IPS-18a (cell line): Measurements from ENCODE around the gene PPP1R14C.

ENCODE experiments used
- H3K27ac ChIP-seq: one replicate; pipeline ENCODE4 v1.5.1; 2013; ENCODE audit warnings: low read length
- H3K27me3 ChIP-seq: one replicate; pipeline ENCODE4 v1.6.1; 2013; ENCODE audit warnings: mild to moderate bottlenecking, low read length; ENCODE audit not compliant: control insufficient read depth, insufficient read depth
- H3K36me3 ChIP-seq: one replicate; pipeline ENCODE4 v1.6.1; 2013; ENCODE audit warnings: low read depth, low read length; ENCODE audit not compliant: control insufficient read depth
- H3K4me1 ChIP-seq: one replicate; pipeline ENCODE4 v1.6.1; 2013; ENCODE audit warnings: low read depth, low read length; ENCODE audit not compliant: control insufficient read depth
- H3K4me3 ChIP-seq: one replicate; pipeline ENCODE4 v1.5.1; 2013; ENCODE audit warnings: low read length
- H3K9ac ChIP-seq: one replicate; pipeline ENCODE4 v1.6.1; 2013; ENCODE audit warnings: mild to moderate bottlenecking, low read length, moderate library complexity
- H3K9me3 ChIP-seq: one replicate; pipeline ENCODE4 v1.6.1; 2013; ENCODE audit warnings: low read depth, low read length; ENCODE audit not compliant: control insufficient read depth

Gene PPP1R14C, protein sequence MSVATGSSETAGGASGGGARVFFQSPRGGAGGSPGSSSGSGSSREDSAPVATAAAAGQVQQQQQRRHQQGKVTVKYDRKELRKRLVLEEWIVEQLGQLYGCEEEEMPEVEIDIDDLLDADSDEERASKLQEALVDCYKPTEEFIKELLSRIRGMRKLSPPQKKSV

DNA sequence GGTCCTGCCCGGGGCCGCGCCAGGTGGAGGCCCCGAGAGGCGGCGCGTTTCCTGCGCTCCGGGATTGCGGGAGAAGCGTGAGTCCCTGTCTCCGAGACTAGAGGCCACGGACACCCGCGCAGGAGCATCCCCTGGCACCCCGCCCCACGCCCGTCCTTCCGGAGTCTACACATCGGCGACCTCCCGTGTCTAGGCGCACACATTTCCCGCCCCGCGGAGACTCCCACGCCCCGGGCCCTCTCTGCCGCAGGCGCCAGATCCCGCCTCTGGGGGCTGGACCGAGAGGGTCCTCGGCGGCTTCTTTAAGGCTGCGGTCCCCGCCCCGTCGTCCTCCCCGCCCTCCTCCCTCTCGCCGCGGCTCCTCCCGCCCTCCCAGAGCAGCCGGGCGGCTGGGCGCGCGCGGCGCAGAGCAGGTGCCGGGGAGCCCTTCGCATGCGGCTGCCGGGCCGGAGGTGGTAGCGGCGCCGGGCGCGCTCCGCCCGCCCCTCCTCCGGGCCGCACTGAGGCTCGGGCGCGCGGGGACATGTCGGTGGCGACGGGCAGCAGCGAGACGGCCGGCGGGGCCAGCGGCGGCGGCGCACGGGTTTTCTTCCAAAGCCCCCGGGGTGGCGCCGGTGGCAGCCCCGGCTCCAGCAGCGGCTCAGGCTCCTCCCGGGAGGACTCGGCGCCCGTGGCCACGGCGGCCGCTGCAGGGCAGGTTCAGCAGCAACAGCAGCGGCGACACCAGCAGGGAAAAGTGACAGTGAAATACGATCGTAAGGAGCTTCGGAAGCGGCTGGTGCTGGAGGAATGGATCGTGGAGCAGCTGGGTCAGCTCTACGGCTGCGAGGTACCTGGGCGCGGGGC is at the start of gene PPP1R14C:
Gene PPP1R14C (plus strand): TSS at position 375 of the 846 bp plus-strand sequence. CDS start 149 bp downstream, at position 524.
- Histone ChIP-seq H3K9me3 (no peaks in the 10 kb centered on the region), H3K36me3 (no peaks in the 10 kb centered on the region), H3K4me3 (peak within 1 kb of the TSS; percentile 59), H3K9ac (no peak within 1 kb of the TSS), H3K27ac (no peak within 1 kb of the TSS), H3K4me1 (no peaks in the 10 kb centered on the region), H3K27me3 (peaks cover 72% of the 10 kb centered on the region)

DNA sequence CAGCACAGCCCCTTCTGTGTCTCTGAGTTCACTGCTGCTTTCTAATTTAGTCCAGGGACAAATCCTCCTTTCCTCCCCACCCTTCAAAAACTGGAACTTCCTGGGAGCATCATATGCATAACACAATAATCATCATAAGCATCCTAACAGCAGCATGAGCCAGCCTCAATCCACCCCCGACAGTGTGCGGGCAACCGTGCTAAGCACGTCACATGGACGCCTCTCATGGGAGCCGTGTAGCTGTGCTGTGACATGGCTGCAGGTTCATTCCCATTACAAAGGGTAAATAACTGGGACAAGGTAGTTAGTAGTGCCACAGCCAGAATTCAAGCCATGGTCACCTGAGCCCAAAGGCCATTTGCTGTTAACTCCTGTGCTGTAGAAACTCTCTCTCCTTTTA is 49.4 kb upstream of the PPP1R14C start:
- H3K27me3 ChIP-seq, result no peaks in the 10 kb centered on the region
- H3K9me3 ChIP-seq, result no peaks in the 10 kb centered on the region
- no peak overlapping the region for H3K27ac ChIP-seq
- no peak overlapping the region for H3K4me3 ChIP-seq
- H3K9ac ChIP-seq, result no peak overlapping the region
- no peaks in the 10 kb centered on the region for H3K4me1 ChIP-seq
- no peaks in the 10 kb centered on the region for H3K36me3 ChIP-seq

DNA sequence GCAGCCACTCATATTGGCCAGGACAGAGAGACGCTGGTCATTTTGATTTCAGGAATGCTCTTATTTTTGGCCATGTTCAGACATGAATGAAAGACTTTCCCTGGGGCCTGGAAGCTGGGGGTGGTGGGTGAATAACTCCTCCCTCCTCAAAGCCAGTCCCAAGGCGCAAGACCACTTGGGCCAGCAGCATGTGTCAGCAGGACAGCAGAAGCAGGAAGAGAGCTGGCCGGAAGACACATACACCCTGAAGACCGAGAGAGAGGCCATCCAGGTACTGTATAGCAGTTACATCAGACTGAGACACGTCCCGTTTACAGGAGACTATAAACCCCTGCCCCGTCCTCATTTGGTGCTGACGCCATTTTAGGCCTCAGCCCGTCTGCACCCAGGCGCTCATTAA is 44.7 kb upstream of the PPP1R14C start:
- Histone ChIP-seq H3K27me3 (no peaks in the 10 kb centered on the region), H3K4me1 (no peaks in the 10 kb centered on the region)

DNA sequence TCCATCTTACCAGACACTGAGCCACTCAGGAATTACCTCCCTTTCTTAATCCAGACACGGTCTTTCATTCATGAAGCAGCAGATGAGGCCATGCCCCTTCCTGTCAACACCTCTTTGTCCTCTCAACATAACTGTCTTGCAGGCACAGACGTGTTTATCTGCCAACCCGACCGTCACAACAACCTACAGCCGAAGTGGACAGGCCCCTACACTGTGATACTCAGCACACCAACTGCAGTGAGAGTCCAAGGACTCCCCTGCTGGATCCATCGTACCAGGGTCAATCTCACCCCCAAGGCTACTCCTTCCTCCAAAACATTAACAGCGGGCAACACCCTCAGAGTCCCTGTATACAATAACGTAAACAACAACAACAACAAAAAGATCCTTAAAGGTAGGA is 43.3 kb upstream of the PPP1R14C start:
- no peaks in the 10 kb centered on the region for H3K27me3 ChIP-seq
- no peaks in the 10 kb centered on the region for H3K36me3 ChIP-seq
- no peaks in the 10 kb centered on the region for H3K9me3 ChIP-seq
- H3K4me3 ChIP-seq, result no peak overlapping the region
- H3K27ac ChIP-seq, result no peak overlapping the region
- H3K9ac ChIP-seq, result no peak overlapping the region
- H3K4me1 ChIP-seq, result no peaks in the 10 kb centered on the region

More for the DNA sequence above, 44.7 kb upstream of the PPP1R14C start:
- Histone ChIP-seq H3K27ac (no peak overlapping the region), H3K36me3 (no peaks in the 10 kb centered on the region), H3K4me3 (no peak overlapping the region), H3K9ac (no peak overlapping the region), H3K9me3 (no peaks in the 10 kb centered on the region)

DNA sequence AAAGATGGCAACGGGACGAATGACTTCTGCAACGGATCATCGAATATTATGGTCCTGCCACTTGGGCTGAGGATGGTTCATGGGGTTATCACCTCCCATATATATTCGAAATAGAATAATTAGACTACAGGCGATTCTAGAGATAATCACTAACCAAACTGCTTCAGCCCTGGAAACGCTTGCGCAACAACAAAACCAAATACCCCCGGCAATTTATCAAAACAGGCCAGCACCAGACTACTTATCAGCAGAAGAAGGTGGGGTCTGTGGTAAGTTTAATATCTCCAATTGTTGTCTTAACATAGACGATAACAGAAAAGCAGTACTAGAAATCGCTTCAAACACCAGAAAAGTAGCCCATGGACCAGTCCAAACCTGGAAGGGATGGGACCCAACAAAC is 42.9 kb upstream of the PPP1R14C start:
- H3K9ac ChIP-seq, result no peak overlapping the region

DNA sequence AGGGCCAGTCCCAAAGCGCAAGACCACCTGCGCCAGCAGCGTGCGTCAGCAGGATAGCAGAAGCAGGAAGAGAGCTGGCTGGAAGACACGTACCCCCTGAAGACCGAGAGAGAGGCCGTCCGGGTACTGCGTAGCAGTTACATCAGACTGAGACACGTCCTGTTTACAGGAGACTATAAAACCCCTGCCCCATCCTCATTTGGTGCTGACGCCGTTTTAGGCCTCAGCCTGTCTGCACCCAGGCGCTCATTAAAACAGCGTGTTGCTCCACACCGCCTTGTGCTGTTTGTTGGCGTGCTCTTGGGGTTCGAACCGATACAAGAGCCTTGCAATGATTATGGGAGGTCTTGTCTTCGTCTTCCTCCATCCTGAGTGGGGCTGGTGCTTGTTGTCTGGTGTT is 42.1 kb upstream of the PPP1R14C start:
- Histone ChIP-seq H3K27me3 (no peaks in the 10 kb centered on the region), H3K27ac (no peak overlapping the region), H3K9ac (no peak overlapping the region)

More for the DNA sequence above, 42.9 kb upstream of the PPP1R14C start:
- Histone ChIP-seq H3K9me3 (no peaks in the 10 kb centered on the region), H3K27me3 (no peaks in the 10 kb centered on the region), H3K4me3 (no peak overlapping the region), H3K4me1 (no peaks in the 10 kb centered on the region), H3K36me3 (no peaks in the 10 kb centered on the region), H3K27ac (no peak overlapping the region)

DNA sequence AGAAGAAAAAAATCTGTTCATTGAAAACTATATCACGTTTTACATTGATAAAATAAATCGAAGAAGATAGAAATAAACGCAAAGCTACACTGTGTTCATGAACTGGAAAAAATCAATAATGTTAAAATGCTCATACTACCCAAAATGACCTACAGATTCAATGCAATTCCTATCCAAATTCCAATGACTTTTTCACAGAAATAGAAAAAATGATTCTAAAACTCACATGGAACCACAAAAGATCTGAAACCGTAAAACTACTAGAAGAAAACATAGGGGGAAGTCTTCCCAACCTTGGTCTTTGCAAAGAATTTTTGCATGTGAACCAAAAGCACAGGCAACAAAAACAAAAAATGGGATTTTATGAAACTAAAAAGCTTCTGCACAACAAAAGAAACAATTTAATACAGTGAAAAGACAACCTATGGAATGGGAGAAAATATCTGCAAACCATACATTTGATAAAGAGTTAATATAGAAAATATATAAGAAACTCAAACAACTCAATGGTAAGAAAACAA is 40.0 kb upstream of the PPP1R14C start:
- Histone ChIP-seq H3K9ac (no peak overlapping the region), H3K27ac (no peak overlapping the region), H3K4me3 (no peak overlapping the region), H3K36me3 (no peaks in the 10 kb centered on the region), H3K4me1 (no peaks in the 10 kb centered on the region), H3K9me3 (no peaks in the 10 kb centered on the region), H3K27me3 (no peaks in the 10 kb centered on the region)

More for the DNA sequence above, 42.1 kb upstream of the PPP1R14C start:
- Histone ChIP-seq H3K4me3 (no peak overlapping the region), H3K9me3 (no peaks in the 10 kb centered on the region), H3K36me3 (no peaks in the 10 kb centered on the region), H3K4me1 (no peaks in the 10 kb centered on the region)

DNA sequence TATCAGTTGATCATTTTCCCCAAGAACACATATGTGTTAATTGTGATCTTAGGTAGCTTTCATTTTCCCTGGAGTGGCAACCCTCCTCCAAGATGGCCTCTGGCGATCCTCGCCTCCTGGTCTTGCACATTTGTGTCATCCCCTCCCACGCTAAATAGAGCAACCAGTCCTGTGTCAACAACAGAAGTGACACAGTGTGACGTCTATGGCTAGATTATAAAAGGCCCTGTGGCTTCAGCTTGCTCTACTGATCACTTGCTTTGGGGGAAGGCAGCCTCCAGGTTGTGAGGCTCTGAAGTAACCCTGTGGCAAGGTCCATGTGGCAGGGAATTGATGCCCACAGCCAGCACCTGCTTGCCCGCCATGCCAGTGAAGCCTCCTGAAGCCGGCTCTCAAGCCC is 30.6 kb upstream of the PPP1R14C start:
- Histone ChIP-seq H3K9ac (no peak overlapping the region), H3K27me3 (no peaks in the 10 kb centered on the region)

DNA sequence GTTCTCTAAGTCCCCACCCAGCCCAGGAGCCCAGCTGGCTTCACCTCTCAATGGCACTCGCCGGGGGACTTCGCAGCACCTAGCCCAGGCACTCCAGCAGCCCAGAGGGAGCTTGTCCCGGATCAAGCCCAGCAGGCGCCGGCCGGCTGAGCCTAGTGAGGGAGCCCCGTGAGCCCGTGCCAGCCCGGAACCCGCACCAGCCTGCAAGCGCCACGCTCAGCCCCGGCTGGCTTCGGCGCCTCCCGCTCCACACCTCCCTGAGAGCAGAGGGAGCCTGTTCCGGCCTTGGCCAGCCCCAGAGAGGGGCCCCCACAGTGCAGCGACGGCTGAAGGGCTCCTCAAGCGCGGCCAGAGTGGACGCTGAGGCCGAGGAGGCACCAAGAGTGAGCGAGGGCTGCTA is 27.1 kb upstream of the PPP1R14C start:
- Histone ChIP-seq H3K4me3 (no peak overlapping the region), H3K9ac (no peak overlapping the region), H3K27me3 (no peaks in the 10 kb centered on the region), H3K27ac (no peak overlapping the region), H3K36me3 (no peaks in the 10 kb centered on the region), H3K9me3 (no peaks in the 10 kb centered on the region), H3K4me1 (no peaks in the 10 kb centered on the region)

More for the DNA sequence above, 30.6 kb upstream of the PPP1R14C start:
- H3K4me1 ChIP-seq, result no peaks in the 10 kb centered on the region
- no peaks in the 10 kb centered on the region for H3K9me3 ChIP-seq
- H3K36me3 ChIP-seq, result no peaks in the 10 kb centered on the region
- no peak overlapping the region for H3K4me3 ChIP-seq
- H3K27ac ChIP-seq, result no peak overlapping the region

DNA sequence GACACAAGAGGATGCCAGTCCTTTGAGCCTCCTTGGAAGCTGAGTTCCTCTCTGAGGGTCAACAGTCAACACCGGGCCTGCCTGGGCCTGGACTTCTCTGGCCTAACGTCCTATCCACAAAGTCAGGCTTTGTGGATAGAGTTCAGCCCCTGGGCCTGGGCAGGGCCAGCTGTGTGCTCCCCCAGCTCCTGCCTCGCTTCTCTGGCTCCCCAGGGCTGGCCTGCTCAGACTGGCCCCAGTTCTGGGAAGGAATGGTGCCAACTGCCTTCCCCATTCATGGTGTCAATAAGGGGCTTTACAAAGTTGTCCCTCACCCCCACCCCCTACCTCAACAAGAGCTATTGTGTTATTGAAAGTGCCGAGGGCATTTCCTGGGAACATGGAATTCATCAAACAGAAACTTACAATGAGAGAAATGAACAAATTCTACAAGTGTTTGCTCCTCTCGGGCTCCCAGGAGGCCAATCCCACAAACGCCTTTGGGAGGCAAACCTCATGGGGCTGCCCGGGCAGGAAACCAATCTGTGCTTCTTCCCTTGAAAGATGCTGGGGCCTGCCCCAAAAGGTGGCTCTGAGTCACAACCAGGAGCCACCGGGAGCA is 26.5 kb upstream of the PPP1R14C start:
- H3K9ac ChIP-seq, result no peak overlapping the region
- no peak overlapping the region for H3K4me3 ChIP-seq
- no peaks in the 10 kb centered on the region for H3K9me3 ChIP-seq
- H3K4me1 ChIP-seq, result no peaks in the 10 kb centered on the region
- H3K27me3 ChIP-seq, result no peaks in the 10 kb centered on the region
- H3K36me3 ChIP-seq, result no peaks in the 10 kb centered on the region
- no peak overlapping the region for H3K27ac ChIP-seq

DNA sequence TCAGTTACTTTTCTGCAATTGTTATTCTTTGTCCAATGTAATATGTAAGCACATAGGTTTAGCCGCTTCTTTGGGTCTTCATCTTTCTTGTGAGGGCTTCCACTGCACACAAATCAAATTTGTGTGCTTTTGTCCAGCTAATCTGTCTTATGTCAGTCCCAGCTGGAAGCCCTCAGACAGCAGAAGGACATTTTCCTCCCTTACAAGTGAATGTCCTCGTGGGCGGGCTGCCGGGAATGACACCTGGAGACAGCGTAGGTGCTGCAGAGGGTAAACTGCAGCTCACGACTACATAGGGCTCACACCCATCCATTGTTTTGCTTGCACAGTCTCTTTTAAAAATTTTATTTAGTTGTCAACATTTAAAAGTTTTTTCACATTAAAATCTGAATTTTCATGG is 24.6 kb upstream of the PPP1R14C start:
- Histone ChIP-seq H3K4me1 (no peaks in the 10 kb centered on the region), H3K4me3 (no peak overlapping the region), H3K36me3 (no peaks in the 10 kb centered on the region), H3K27me3 (no peaks in the 10 kb centered on the region), H3K9me3 (no peaks in the 10 kb centered on the region), H3K9ac (no peak overlapping the region), H3K27ac (no peak overlapping the region)
